Measurements from ENCODE around the gene ARHGAP1. TPM values are rescaled to one million over a fixed set of nuclear protein-coding genes. Genes with fewer than 3 reads are reported as not detected.

The ARHGAP1 gene
- total RNA-seq, 2 experiments from 2014 or later, result 77.8 to 79.7 TPM

- no peaks in the 10 kb centered on the region for H3K9me3 Mint-ChIP-seq
- DNase-seq, result no peak
- H3K36me3 Mint-ChIP-seq (ENCODE audit: low read depth), result no peaks in the 10 kb centered on the region
- H3K27ac Mint-ChIP-seq, result no peak overlapping the region
- no peaks in the 10 kb centered on the region for H3K4me1 Mint-ChIP-seq
- CTCF ChIA-PET, result no interaction called here
- no peaks in the 10 kb centered on the region for H3K27me3 Mint-ChIP-seq
- no peak overlapping the region for H3K4me3 Mint-ChIP-seq
- POLR2A ChIA-PET, result no interaction called here
These were observed 31.1 kb upstream of the ARHGAP1 start for GRCh38 chr11:46731545-46731944.

- H3K9me3 Mint-ChIP-seq, result no peaks in the 10 kb centered on the region
- no peaks in the 10 kb centered on the region for H3K27me3 Mint-ChIP-seq
- no peak overlapping the region for H3K27ac Mint-ChIP-seq
- no peak for DNase-seq
- ChIA-PET POLR2A (no interaction called here), CTCF (no interaction called here)
- no peaks in the 10 kb centered on the region for H3K36me3 Mint-ChIP-seq (ENCODE audit: low read depth)
- H3K4me1 Mint-ChIP-seq, result no peaks in the 10 kb centered on the region
- no peak overlapping the region for H3K4me3 Mint-ChIP-seq
These were observed 28.9 kb upstream of the ARHGAP1 start for GRCh38 chr11:46729110-46730027.

- ChIA-PET CTCF (no interaction called here), POLR2A (no interaction called here)
- H3K36me3 Mint-ChIP-seq (ENCODE audit: low read depth), result no peaks in the 10 kb centered on the region
- H3K4me1 Mint-ChIP-seq, result no peaks in the 10 kb centered on the region
- H3K27ac Mint-ChIP-seq, result no peak overlapping the region
- H3K4me3 Mint-ChIP-seq, result no peak overlapping the region
- no peaks in the 10 kb centered on the region for H3K27me3 Mint-ChIP-seq
- no peak for DNase-seq
- H3K9me3 Mint-ChIP-seq, result no peaks in the 10 kb centered on the region
These were observed 28.2 kb upstream of the ARHGAP1 start for GRCh38 chr11:46728659-46729040.

- ChIA-PET POLR2A (no interaction called here), CTCF (no interaction called here)
- Mint-ChIP-seq H3K4me1 (no peaks in the 10 kb centered on the region), H3K36me3 (ENCODE audit: low read depth) (no peaks in the 10 kb centered on the region), H3K4me3 (no peak overlapping the region), H3K9me3 (no peaks in the 10 kb centered on the region), H3K27me3 (no peaks in the 10 kb centered on the region), H3K27ac (no peak overlapping the region)
- no peak for DNase-seq
These were observed 27.7 kb upstream of the ARHGAP1 start for GRCh38 chr11:46727952-46728658.

GRCh38 chr11:46726206-46726862, 25.9 kb upstream of the ARHGAP1 start:
- CTCF ChIA-PET, result no interaction called here

GRCh38 chr11:46725338-46726205, 25.2 kb upstream of the ARHGAP1 start:
- Mint-ChIP-seq H3K4me1 (no peaks in the 10 kb centered on the region), H3K9me3 (no peaks in the 10 kb centered on the region), H3K4me3 (no peak overlapping the region), H3K36me3 (ENCODE audit: low read depth) (no peaks in the 10 kb centered on the region), H3K27me3 (no peaks in the 10 kb centered on the region), H3K27ac (no peak overlapping the region)
- POLR2A ChIA-PET, result no interaction called here
- CTCF ChIA-PET, result no interaction called here
- no peak for DNase-seq

More at GRCh38 chr11:46726206-46726862, 25.9 kb upstream of the ARHGAP1 start:
- no peak for DNase-seq
- H3K27me3 Mint-ChIP-seq, result no peaks in the 10 kb centered on the region
- H3K36me3 Mint-ChIP-seq (ENCODE audit: low read depth), result no peaks in the 10 kb centered on the region
- no peak overlapping the region for H3K4me3 Mint-ChIP-seq
- no peak overlapping the region for H3K27ac Mint-ChIP-seq
- H3K4me1 Mint-ChIP-seq, result no peaks in the 10 kb centered on the region
- POLR2A ChIA-PET, result no interaction called here
- no peaks in the 10 kb centered on the region for H3K9me3 Mint-ChIP-seq

- ChIA-PET CTCF (no interaction called here), POLR2A (interaction anchor here (0.6 kb wide), 1 partner anchor 497 kb away, joined by 5 read pairs; no protein-coding TSS in a partner anchor)
- DNase-seq, result no peak
- Mint-ChIP-seq H3K36me3 (ENCODE audit: low read depth) (no peaks in the 10 kb centered on the region), H3K27ac (no peak overlapping the region), H3K4me3 (no peak overlapping the region), H3K4me1 (no peaks in the 10 kb centered on the region), H3K9me3 (no peaks in the 10 kb centered on the region), H3K27me3 (no peaks in the 10 kb centered on the region)
These were observed 23.7 kb upstream of the ARHGAP1 start for GRCh38 chr11:46724088-46724487.

GRCh38 chr11:46723359-46723680, 22.9 kb upstream of the ARHGAP1 start:
- H3K27ac Mint-ChIP-seq, result no peak overlapping the region
- H3K4me3 Mint-ChIP-seq, result no peak overlapping the region
- DNase-seq, result no peak
- POLR2A ChIA-PET, result no interaction called here
- peaks cover 4% of the 10 kb centered on the region for H3K4me1 Mint-ChIP-seq
- H3K27me3 Mint-ChIP-seq, result no peaks in the 10 kb centered on the region
- no peaks in the 10 kb centered on the region for H3K36me3 Mint-ChIP-seq (ENCODE audit: low read depth)
- CTCF ChIA-PET, result no interaction called here
- H3K9me3 Mint-ChIP-seq, result no peaks in the 10 kb centered on the region

- no peaks in the 10 kb centered on the region for H3K27me3 Mint-ChIP-seq
- CTCF ChIA-PET, result no interaction called here
- no peak overlapping the region for H3K4me3 Mint-ChIP-seq
- H3K36me3 Mint-ChIP-seq (ENCODE audit: low read depth), result no peaks in the 10 kb centered on the region
- DNase-seq, result no peak
- H3K4me1 Mint-ChIP-seq, result peaks cover 8% of the 10 kb centered on the region
- POLR2A ChIA-PET, result interaction anchor here (0.7 kb wide), 1 partner anchor 30 kb away, joined by 3 read pairs; no protein-coding TSS in a partner anchor
- H3K9me3 Mint-ChIP-seq, result no peaks in the 10 kb centered on the region
- H3K27ac Mint-ChIP-seq, result no peak overlapping the region
These were observed 22.3 kb upstream of the ARHGAP1 start for GRCh38 chr11:46722566-46723358.

- Mint-ChIP-seq H3K4me1 (peaks cover 8% of the 10 kb centered on the region), H3K4me3 (no peak overlapping the region), H3K9me3 (no peaks in the 10 kb centered on the region), H3K36me3 (ENCODE audit: low read depth) (no peaks in the 10 kb centered on the region), H3K27me3 (no peaks in the 10 kb centered on the region), H3K27ac (no peak overlapping the region)
- POLR2A ChIA-PET, result interaction anchor here (1.1 kb wide), 1 partner anchor 18 kb away, joined by 3 read pairs; no protein-coding TSS in a partner anchor
- CTCF ChIA-PET, result no interaction called here
- no peak for DNase-seq
These were observed 20.9 kb upstream of the ARHGAP1 start for GRCh38 chr11:46721286-46721685.

- Mint-ChIP-seq H3K36me3 (ENCODE audit: low read depth) (no peaks in the 10 kb centered on the region), H3K9me3 (no peaks in the 10 kb centered on the region), H3K4me1 (peaks cover 8% of the 10 kb centered on the region), H3K27ac (no peak overlapping the region), H3K27me3 (no peaks in the 10 kb centered on the region), H3K4me3 (no peak overlapping the region)
- no peak for DNase-seq
- ChIA-PET POLR2A (interaction anchor here (1.2 to 1.5 kb wide), 2 partner anchors 16 to 51 kb away, joined by 3 to 4 read pairs; no protein-coding TSS in a partner anchor), CTCF (no interaction called here)
These were observed 19.3 kb upstream of the ARHGAP1 start for GRCh38 chr11:46719543-46720218.

Measured in activated CD4-positive, alpha-beta memory T cell treated with anti-CD3 and anti-CD28 coated beads, Interleukin-2, amount 10 ng/mL, durations not matched to agents 7 days and 5 days (primary cell).